GM18507 (cell line): ENCODE measurements around the gene WNT16.
"Not testable (repeated sequence)": the region's sequence is repeated elsewhere in the genome, so short reads cannot be mapped to it uniquely, and the experiment has no call there.

ENCODE experiments used
- DNase-seq: peaks from one replicate; pipeline ENCODE4 v3.0.0; 2011; ENCODE audit warnings: low read depth; ENCODE audit not compliant: insufficient read length; ENCODE audit errors: extremely low spot score
- FAIRE-seq: peaks from 2 replicates; lab custom pipeline; 2011; peaks lifted over from hg19 to GRCh38; lab: Jason Lieb, UNC

Gene WNT16

GRCh38 chr7:121304102-121304658 lies 24.6 kb upstream of the WNT16 start:
- DNase-seq (no peak), FAIRE-seq (no peak)

- FAIRE-seq (no peak), DNase-seq (no peak)
These were observed 23.7 kb upstream of the WNT16 start for GRCh38 chr7:121305109-121305508.

GRCh38 chr7:121306565-121306964 lies 22.2 kb upstream of the WNT16 start:
- FAIRE-seq: peak; percentile 42

GRCh38 chr7:121307021-121307574 lies 21.7 kb upstream of the WNT16 start:
- FAIRE-seq (no peak), DNase-seq (no peak)

More at GRCh38 chr7:121306565-121306964, 22.2 kb upstream of the WNT16 start:
- DNase-seq: no peak

- no peak for FAIRE-seq
- DNase-seq: no peak
These were observed 15.5 kb upstream of the WNT16 start for GRCh38 chr7:121313220-121313792.

GRCh38 chr7:121313793-121314676 lies 14.8 kb upstream of the WNT16 start:
- no peak for DNase-seq
- FAIRE-seq: peak; percentile 85

- not testable (repeated sequence) for DNase-seq, FAIRE-seq
These were observed 13.6 kb upstream of the WNT16 start for GRCh38 chr7:121315170-121315569.

GRCh38 chr7:121322460-121322859 lies 6.3 kb upstream of the WNT16 start:
- FAIRE-seq (no peak), DNase-seq (no peak)

GRCh38 chr7:121323515-121324302 lies 5.1 kb upstream of the WNT16 start:
- no peak for FAIRE-seq
- no peak for DNase-seq

GRCh38 chr7:121327671-121328070 lies 1.1 kb upstream of the WNT16 start:
- no peak for FAIRE-seq

GRCh38 chr7:121329191-121330052 lies 622 bp downstream of the WNT16 start:
- FAIRE-seq: no peak

More at GRCh38 chr7:121327671-121328070, 1.1 kb upstream of the WNT16 start:
- no peak for DNase-seq

GRCh38 chr7:121330053-121330833 lies 1.4 kb downstream of the WNT16 start:
- no peak for DNase-seq
- no peak for FAIRE-seq

More at GRCh38 chr7:121329191-121330052, 622 bp downstream of the WNT16 start:
- no peak for DNase-seq

GRCh38 chr7:121331048-121331447 lies 2.2 kb downstream of the WNT16 start:
- DNase-seq: no peak
- FAIRE-seq: no peak

GRCh38 chr7:121331574-121331973 lies 2.8 kb downstream of the WNT16 start:
- DNase-seq (no peak), FAIRE-seq (no peak)

- no peak for DNase-seq
- FAIRE-seq: no peak
These were observed 5.6 kb downstream of the WNT16 start for GRCh38 chr7:121334376-121334775.

GRCh38 chr7:121334875-121335648 lies 6.3 kb downstream of the WNT16 start:
- DNase-seq (no peak), FAIRE-seq (no peak)

- no peak for FAIRE-seq
- no peak for DNase-seq
These were observed 7.8 kb downstream of the WNT16 start for GRCh38 chr7:121336579-121336978.
